Occipital lobe (tissue), 2 donors: ENCODE results near the gene LRRC56. TPM values are rescaled to one million over a fixed set of nuclear protein-coding genes. Genes with fewer than 3 reads are reported as not detected.

ENCODE experiments used
- DNase-seq: peaks from one replicate; lab custom pipeline; 2025; lab: John Stamatoyannopoulos, UW
- total RNA-seq: library from RNA; depleted of rRNA; stranded (reverse); fragments of >200 nt; gene quantifications from one replicate; pipeline ENCODE4 v1.2.3, GENCODE V29; 2014

LRRC56 gene
- total RNA-seq, 1 donor from 2014 or later: 1.1 TPM

- no peak for DNase-seq
These were observed 20.2 kb downstream of the LRRC56 start for GRCh38 chr11:557328-558132.

- no peak for DNase-seq
These were observed 21.2 kb downstream of the LRRC56 start for GRCh38 chr11:558503-558902.

GRCh38 chr11:559020-559620 is 21.8 kb downstream of the LRRC56 start:
- no peak for DNase-seq

- no peak for DNase-seq
These were observed 22.5 kb downstream of the LRRC56 start for GRCh38 chr11:559712-560304.

GRCh38 chr11:560305-561147 is 23.2 kb downstream of the LRRC56 start, which contains the start of the genes LMNTD2 and RASSF7:
TSS of gene LMNTD2 (minus strand) at chr11:560738. CDS start at chr11:560716, 22 bp downstream.
TSS of gene RASSF7 (plus strand) at chr11:560970. CDS start at chr11:561769, 799 bp downstream.
- DNase-seq: peak; percentile 85

GRCh38 chr11:561148-562003 is 24.0 kb downstream of the LRRC56 start:
- DNase-seq: no peak

- DNase-seq: no peak
These were observed 24.8 kb downstream of the LRRC56 start for GRCh38 chr11:562046-562645.

- DNase-seq: no peak
These were observed 25.9 kb downstream of the LRRC56 start for GRCh38 chr11:563066-563811.

GRCh38 chr11:563812-564578 is 26.7 kb downstream of the LRRC56 start:
- DNase-seq: no peak

- DNase-seq: no peak
These were observed 28.7 kb downstream of the LRRC56 start for GRCh38 chr11:565921-566509.

GRCh38 chr11:567011-567628 is 29.8 kb downstream of the LRRC56 start:
- DNase-seq: no peak

GRCh38 chr11:567629-568292 is 30.4 kb downstream of the LRRC56 start:
- DNase-seq: no peak

- DNase-seq: peak; percentile 88
These were observed 31.2 kb downstream of the LRRC56 start for GRCh38 chr11:568306-569157.

GRCh38 chr11:569158-569885 is 32.0 kb downstream of the LRRC56 start:
- DNase-seq: no peak

GRCh38 chr11:571802-572185 is 34.5 kb downstream of the LRRC56 start:
- no peak for DNase-seq
